Activated CD4-positive, alpha-beta memory T cell treated with anti-CD3 and anti-CD28 coated beads for 36 hours (primary cell): ENCODE data around the gene SIPA1L3. TPM values are rescaled to one million over a fixed set of nuclear protein-coding genes. Genes with fewer than 3 reads are reported as not detected.
"Not testable (repeated sequence)": the region's sequence is repeated elsewhere in the genome, so short reads cannot be mapped to it uniquely, and the experiment has no call there.

ENCODE experiments used
- CTCF ChIA-PET: fragments of 350-600 bp; sonication (Branson Sonifier 250); formaldehyde crosslinking; loops from one replicate; lab custom pipeline; 2021; ENCODE audit warnings: antibody characterized with exemption, inconsistent platforms; lab: Charles Lee
- POLR2A ChIA-PET: fragments of 350-600 bp; sonication (Branson Sonifier 250); formaldehyde crosslinking; loops from one replicate; lab custom pipeline; 2021; ENCODE audit warnings: antibody characterized with exemption; lab: Charles Lee
- DNase-seq: peaks from one replicate; pipeline ENCODE4 v3.0.0-alpha.2; 2020
- H3K27ac Mint-ChIP-seq: one replicate; pipeline ENCODE4 v1.8.0; 2021; ENCODE audit warnings: mixed read lengths
- H3K27me3 Mint-ChIP-seq: one replicate; pipeline ENCODE4 v1.8.0; 2021; ENCODE audit warnings: mixed read lengths
- H3K36me3 Mint-ChIP-seq: one replicate; pipeline ENCODE4 v1.8.0; 2021; ENCODE audit warnings: mixed read lengths
- H3K4me1 Mint-ChIP-seq: one replicate; pipeline ENCODE4 v1.8.0; 2021; ENCODE audit warnings: low read depth, mixed read lengths
- H3K4me3 Mint-ChIP-seq: one replicate; pipeline ENCODE4 v1.8.0; 2021; ENCODE audit warnings: mild to moderate bottlenecking, mixed read lengths
- H3K9me3 Mint-ChIP-seq: one replicate; pipeline ENCODE4 v1.8.0; 2021; ENCODE audit warnings: mixed read lengths
- intact Hi-C: fragments of 100-400 bp; cut with micrococcal nuclease; formaldehyde crosslinking; loops from one replicate; pipeline ENCODE4 v1.15.1; 2023
- total RNA-seq, 2 experiments: library from RNA; stranded (reverse); gene quantifications; one replicate each; pipeline ENCODE4 v1.2.3, GENCODE V29; 2021

Gene SIPA1L3
- total RNA-seq, 2 experiments from 2014 or later: 10.3 to 12.1 TPM

DNA sequence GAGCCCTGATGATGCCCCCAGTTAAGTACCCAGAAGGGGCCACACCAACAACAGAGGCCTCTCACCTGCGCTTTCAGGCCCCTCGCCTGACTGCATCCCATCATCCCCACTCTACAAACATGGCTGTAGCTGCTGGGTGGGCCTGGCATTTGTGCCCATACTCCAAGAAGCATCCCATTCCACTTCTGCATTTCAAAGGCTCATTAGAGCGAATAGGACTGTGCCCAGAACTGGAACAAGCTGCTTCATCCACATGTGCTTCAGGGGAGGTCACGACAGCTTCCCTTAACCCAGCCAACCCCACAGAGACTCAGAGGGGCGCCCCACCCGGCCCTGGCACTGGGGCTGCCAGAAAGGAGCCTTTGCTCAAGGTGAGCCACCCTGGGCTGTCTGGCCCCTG, 156.9 kb downstream of the SIPA1L3 start:
- no peaks in the 10 kb centered on the region for H3K9me3 Mint-ChIP-seq
- ChIA-PET CTCF (no interaction called here), POLR2A (no interaction called here)
- intact Hi-C loops: no loop called here
- no peak overlapping the region for H3K4me3 Mint-ChIP-seq
- no peak overlapping the region for H3K27ac Mint-ChIP-seq
- DNase-seq: no peak
- peaks cover 6% of the 10 kb centered on the region for H3K4me1 Mint-ChIP-seq
- H3K27me3 Mint-ChIP-seq: no peaks in the 10 kb centered on the region
- no peaks in the 10 kb centered on the region for H3K36me3 Mint-ChIP-seq

DNA sequence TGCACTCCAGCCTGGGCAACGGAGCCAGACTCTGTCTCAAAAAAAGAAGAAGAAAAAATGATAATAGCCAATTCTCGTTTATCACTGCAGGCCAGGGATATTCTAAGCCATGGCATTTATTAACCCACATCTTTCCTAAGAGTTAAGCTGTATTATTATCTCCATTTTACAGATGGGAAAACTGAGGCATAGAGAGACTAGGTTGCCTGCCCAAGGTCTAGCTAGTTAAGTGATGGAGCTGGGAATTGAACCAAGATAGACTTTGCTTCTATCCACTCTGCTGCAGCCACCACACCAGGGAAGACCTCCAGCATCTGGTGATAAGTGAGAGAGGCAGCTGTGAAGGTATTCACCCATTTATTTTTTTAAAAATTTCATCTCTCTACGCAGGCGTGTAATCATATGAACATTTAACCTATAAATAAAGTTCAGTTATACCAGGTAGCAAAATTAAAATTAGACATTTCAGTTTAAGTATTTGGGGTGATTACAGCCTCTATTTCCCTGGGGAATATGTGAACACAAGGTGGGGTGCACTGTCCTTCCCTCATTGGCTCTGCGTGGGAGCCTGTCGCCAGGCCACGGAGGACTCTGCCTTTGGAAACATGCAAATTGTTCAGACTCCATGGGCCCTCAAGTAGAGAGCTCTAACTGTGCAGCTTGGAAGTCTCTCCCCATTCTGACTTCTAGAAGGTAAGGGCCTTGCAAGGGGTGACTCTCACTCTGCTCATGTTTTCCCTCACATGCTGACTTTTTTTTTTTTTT, 157.8 kb downstream of the SIPA1L3 start:
- Mint-ChIP-seq H3K4me1 (peaks cover 4% of the 10 kb centered on the region), H3K27me3 (no peaks in the 10 kb centered on the region), H3K36me3 (no peaks in the 10 kb centered on the region), H3K4me3 (no peak overlapping the region), H3K9me3 (no peaks in the 10 kb centered on the region), H3K27ac (no peak overlapping the region)
- intact Hi-C loops: no loop called here
- no peak for DNase-seq
- CTCF ChIA-PET: interaction anchor here (1.1 kb wide), 1 partner anchor 77 kb away, joined by 3 read pairs; no protein-coding TSS in a partner anchor
- POLR2A ChIA-PET: no interaction called here

- H3K27me3 Mint-ChIP-seq, H3K4me1 Mint-ChIP-seq, DNase-seq, H3K9me3 Mint-ChIP-seq, H3K36me3 Mint-ChIP-seq, H3K27ac Mint-ChIP-seq, intact Hi-C loops, POLR2A ChIA-PET, H3K4me3 Mint-ChIP-seq: not testable (repeated sequence)
- CTCF ChIA-PET: interaction anchor here (1.1 kb wide), 1 partner anchor 76 kb away, joined by 3 read pairs; no protein-coding TSS in a partner anchor
Observed at GRCh38 chr19:38065775-38066174, 158.8 kb downstream of the SIPA1L3 start.

DNA sequence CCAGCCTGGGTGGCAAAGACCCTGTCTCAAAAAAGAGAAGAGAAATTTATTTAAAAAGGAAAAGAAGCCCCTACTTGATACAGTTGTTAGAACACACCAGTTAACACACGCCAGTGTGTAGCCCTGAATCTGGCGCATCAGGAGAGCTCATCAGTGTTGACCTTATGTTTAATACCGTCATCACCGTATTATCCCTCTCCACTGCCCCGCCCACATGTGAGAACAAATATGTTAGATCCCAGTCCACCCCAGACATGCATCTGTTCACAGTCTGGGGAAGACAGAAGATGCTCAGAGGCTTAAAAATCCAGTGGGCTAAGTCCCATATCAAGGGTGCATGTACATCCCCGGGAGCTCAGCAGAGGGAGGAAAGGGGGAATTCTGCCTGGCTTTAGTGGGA, 161.8 kb downstream of the SIPA1L3 start:
- POLR2A ChIA-PET: no interaction called here
- no peak overlapping the region for H3K27ac Mint-ChIP-seq

DNA sequence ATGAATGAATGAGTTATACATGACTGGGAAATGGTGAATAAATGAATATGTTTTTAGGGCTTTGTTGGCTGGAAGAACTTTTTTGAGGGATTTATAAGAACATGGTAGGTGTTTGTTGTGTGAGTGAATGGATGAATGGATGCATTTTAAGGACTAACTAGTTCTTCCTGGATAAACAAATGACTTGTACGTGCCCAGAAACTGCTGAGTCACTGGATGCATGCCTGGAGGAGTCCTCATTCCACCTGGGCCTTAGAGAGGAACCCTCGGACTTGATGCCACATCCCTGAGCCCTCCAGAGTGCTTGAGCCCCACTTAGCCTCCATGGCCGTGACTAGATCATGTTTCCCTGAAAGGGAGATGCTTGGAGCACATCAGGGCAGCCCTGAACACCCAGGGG, 163.6 kb downstream of the SIPA1L3 start:
- DNase-seq: no peak
- no peaks in the 10 kb centered on the region for H3K4me1 Mint-ChIP-seq
- no peaks in the 10 kb centered on the region for H3K9me3 Mint-ChIP-seq
- no peak overlapping the region for H3K27ac Mint-ChIP-seq
- H3K4me3 Mint-ChIP-seq: no peak overlapping the region
- H3K36me3 Mint-ChIP-seq: no peaks in the 10 kb centered on the region
- intact Hi-C loops: no loop called here
- no peaks in the 10 kb centered on the region for H3K27me3 Mint-ChIP-seq
- ChIA-PET POLR2A (no interaction called here), CTCF (no interaction called here)

More for the DNA sequence above, 161.8 kb downstream of the SIPA1L3 start:
- intact Hi-C loops: no loop called here
- H3K4me3 Mint-ChIP-seq: no peak overlapping the region
- H3K4me1 Mint-ChIP-seq: no peaks in the 10 kb centered on the region
- CTCF ChIA-PET: interaction anchor here (0.9 kb wide), 1 partner anchor 9 kb away, joined by 4 read pairs; no protein-coding TSS in a partner anchor
- no peak for DNase-seq
- H3K27me3 Mint-ChIP-seq: no peaks in the 10 kb centered on the region
- H3K9me3 Mint-ChIP-seq: no peaks in the 10 kb centered on the region
- H3K36me3 Mint-ChIP-seq: no peaks in the 10 kb centered on the region

- H3K4me1 Mint-ChIP-seq, CTCF ChIA-PET, DNase-seq, intact Hi-C loops, H3K27me3 Mint-ChIP-seq, H3K27ac Mint-ChIP-seq, H3K4me3 Mint-ChIP-seq, H3K9me3 Mint-ChIP-seq, POLR2A ChIA-PET, H3K36me3 Mint-ChIP-seq: not testable (repeated sequence)
Observed at GRCh38 chr19:38071054-38071453, 164.0 kb downstream of the SIPA1L3 start.

DNA sequence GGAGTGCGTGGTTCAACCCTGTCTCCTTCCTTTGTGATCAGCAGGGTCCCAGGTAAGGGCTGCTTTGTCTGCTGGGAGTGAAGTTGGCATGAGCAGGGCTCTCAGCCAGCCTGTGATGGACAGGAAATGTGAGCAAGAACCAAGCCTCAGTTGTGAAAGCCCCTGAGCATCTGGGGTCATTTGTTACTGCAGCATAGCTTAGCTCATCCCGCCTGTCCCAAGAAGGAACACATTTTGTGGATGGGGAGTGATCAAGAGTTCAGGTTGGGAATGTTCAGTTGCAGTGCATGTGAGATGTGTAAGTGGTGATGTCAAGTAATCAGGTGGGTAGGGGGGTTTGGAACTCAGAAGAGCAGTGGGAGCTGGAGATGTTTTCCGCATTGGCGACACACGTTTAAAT, 164.6 kb downstream of the SIPA1L3 start:
- DNase-seq: no peak
- ChIA-PET POLR2A (no interaction called here), CTCF (no interaction called here)
- Mint-ChIP-seq H3K36me3 (peaks cover 4% of the 10 kb centered on the region), H3K27me3 (no peaks in the 10 kb centered on the region), H3K27ac (no peak overlapping the region), H3K4me1 (no peaks in the 10 kb centered on the region), H3K9me3 (peaks cover 3% of the 10 kb centered on the region), H3K4me3 (no peak overlapping the region)
- intact Hi-C loops: no loop called here

GRCh38 chr19:38072776-38073750, 166.1 kb downstream of the SIPA1L3 start:
- ChIA-PET POLR2A (no interaction called here), CTCF (no interaction called here)
- Mint-ChIP-seq H3K4me1 (no peaks in the 10 kb centered on the region), H3K36me3 (peaks cover 5% of the 10 kb centered on the region), H3K9me3 (peaks cover 3% of the 10 kb centered on the region), H3K27me3 (no peaks in the 10 kb centered on the region), H3K27ac (no peak overlapping the region), H3K4me3 (no peak overlapping the region)
- DNase-seq: no peak
- intact Hi-C loops: no loop called here

DNA sequence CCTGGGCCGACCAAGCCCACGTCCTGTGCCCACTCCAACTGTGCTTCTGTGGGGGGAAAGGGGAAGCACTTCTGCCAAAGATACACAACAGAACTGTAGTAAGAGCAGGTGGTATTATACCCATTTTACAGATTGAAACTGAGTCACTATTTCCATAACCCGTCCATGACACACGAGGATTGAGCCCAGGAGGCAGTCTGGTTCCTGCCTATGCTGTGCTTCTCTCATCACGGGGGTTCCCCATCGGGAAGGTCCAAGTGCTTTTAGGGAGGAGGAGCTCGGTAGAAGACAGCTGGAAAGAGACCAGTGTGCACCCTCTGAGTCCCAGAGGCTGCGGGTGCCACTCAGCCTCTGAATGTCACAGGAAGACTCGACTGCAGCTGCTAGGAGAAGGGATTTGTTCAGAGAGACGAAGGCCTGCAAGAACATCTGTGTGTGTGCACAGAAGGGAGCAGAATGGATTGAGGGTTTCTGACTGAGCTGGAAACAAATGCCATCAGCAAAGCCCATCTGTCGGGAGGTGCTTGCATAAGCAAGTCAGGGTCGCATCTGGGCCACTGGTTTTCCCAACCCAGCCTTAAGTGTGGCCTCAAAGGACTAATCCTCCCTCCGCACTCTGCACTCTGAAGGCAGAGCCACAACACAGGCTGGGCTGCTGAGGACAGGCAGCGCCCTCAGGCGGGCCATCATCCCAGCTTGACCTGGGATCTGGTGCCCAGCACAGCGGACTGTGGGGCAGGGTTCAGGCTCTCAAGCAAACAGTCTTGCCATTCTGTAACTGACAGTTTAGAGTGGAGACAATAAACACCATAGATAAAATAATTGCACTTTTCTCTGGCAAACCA, 167.1 kb downstream of the SIPA1L3 start:
- H3K27ac Mint-ChIP-seq: no peak overlapping the region
- DNase-seq: no peak
- H3K36me3 Mint-ChIP-seq: peaks cover 5% of the 10 kb centered on the region
- no peaks in the 10 kb centered on the region for H3K27me3 Mint-ChIP-seq
- intact Hi-C loops: no loop called here
- H3K4me1 Mint-ChIP-seq: no peaks in the 10 kb centered on the region
- H3K4me3 Mint-ChIP-seq: no peak overlapping the region
- ChIA-PET CTCF (no interaction called here), POLR2A (no interaction called here)
- peaks cover 3% of the 10 kb centered on the region for H3K9me3 Mint-ChIP-seq

DNA sequence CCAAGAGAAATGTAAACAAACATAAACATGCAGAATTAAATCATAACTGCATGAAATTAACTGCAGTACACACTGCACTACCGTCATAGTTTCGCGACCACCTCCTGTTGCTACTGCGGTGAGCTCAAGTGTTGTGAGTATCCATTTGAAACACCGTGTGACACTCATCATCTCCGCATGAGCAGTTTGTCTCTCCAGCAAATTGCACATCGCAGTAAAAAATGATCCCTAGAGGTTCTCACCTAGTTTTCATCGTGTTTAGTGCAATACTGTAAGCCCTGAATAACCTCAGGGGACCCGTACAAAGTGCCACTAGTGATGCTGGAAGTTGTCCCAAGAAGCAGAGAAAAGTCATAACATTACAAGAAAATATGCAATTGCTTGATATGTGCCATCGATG, 169.3 kb downstream of the SIPA1L3 start:
- POLR2A ChIA-PET: no interaction called here
- no peak for DNase-seq
- intact Hi-C loops: no loop called here
- Mint-ChIP-seq H3K4me1 (peaks cover 16% of the 10 kb centered on the region), H3K36me3 (peaks cover 5% of the 10 kb centered on the region), H3K27ac (no peak overlapping the region), H3K4me3 (no peak overlapping the region), H3K27me3 (no peaks in the 10 kb centered on the region), H3K9me3 (peaks cover 3% of the 10 kb centered on the region)
- CTCF ChIA-PET: interaction anchor here (1.5 kb wide), 1 partner anchor 171 kb away, joined by 3 read pairs; the partner anchor contains the start of gene WDR87

DNA sequence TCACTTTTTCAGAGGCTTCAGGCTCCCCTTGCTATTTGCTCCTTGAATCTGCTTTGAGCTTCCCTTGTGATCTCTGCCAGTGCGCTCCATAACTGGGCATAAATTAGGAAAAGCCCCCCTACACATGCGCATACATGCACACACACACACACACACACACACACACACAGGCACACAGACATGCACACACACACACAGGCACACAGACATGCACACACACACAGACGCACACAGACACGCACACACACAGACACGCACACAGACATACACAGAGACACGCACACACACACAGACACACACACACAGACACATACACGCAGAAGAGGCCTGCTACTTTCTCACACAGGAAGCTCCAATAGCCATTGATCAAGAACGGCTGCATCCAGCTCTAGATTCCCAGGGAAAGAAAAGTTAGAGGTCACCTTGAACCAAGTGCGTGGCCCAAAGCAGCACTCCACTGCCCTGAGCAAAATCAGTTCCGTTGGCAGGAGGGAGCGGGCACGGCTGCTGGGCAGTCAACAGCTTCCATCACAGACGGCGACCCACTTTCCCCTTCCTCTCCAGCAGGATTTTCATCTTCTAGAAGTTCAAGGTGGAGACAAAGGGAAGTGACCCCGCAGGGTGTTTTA, 171.4 kb downstream of the SIPA1L3 start:
- POLR2A ChIA-PET: no interaction called here
- Mint-ChIP-seq H3K27ac (no peak overlapping the region), H3K27me3 (no peaks in the 10 kb centered on the region), H3K4me3 (no peak overlapping the region), H3K9me3 (peaks cover 3% of the 10 kb centered on the region), H3K4me1 (peaks cover 16% of the 10 kb centered on the region), H3K36me3 (peaks cover 8% of the 10 kb centered on the region)
- intact Hi-C loops: no loop called here
- no peak for DNase-seq
- CTCF ChIA-PET: interaction anchor here (0.9 kb wide), 1 partner anchor 176 kb away, joined by 5 read pairs; no protein-coding TSS in a partner anchor
